ENCODE measurements around the gene GNA12.

Gene GNA12

GRCh38 chr7:2873686-2874551 is 29.8 kb upstream of the GNA12 start:
- TF ChIP-seq, protein P1, sequence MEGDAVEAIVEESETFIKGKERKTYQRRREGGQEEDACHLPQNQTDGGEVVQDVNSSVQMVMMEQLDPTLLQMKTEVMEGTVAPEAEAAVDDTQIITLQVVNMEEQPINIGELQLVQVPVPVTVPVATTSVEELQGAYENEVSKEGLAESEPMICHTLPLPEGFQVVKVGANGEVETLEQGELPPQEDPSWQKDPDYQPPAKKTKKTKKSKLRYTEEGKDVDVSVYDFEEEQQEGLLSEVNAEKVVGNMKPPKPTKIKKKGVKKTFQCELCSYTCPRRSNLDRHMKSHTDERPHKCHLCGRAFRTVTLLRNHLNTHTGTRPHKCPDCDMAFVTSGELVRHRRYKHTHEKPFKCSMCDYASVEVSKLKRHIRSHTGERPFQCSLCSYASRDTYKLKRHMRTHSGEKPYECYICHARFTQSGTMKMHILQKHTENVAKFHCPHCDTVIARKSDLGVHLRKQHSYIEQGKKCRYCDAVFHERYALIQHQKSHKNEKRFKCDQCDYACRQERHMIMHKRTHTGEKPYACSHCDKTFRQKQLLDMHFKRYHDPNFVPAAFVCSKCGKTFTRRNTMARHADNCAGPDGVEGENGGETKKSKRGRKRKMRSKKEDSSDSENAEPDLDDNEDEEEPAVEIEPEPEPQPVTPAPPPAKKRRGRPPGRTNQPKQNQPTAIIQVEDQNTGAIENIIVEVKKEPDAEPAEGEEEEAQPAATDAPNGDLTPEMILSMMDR (IDR thresholded peaks at IDR 0.05): no peak
- TF ChIP-seq ZFX (IDR thresholded peaks at IDR 0.05; ENCODE audit: borderline replicate concordance): no peak
- peak overlapping the region; percentile 8; the same call in 1 of the 2 replicates for H3K27ac ChIP-seq

- H3K27ac ChIP-seq: peak overlapping the region; percentile 8; the same call in 1 of the 2 replicates
- no peak for TF ChIP-seq ZFX (IDR thresholded peaks at IDR 0.05; ENCODE audit: borderline replicate concordance)
- TF ChIP-seq, protein P1 (IDR thresholded peaks at IDR 0.05): no peak
Observed at GRCh38 chr7:2873146-2873545, 29.0 kb upstream of the GNA12 start.

GRCh38 chr7:2872296-2872874 is 28.3 kb upstream of the GNA12 start:
- H3K27ac ChIP-seq: no peak overlapping the region
- no peak for TF ChIP-seq ZFX (IDR thresholded peaks at IDR 0.05; ENCODE audit: borderline replicate concordance)
- TF ChIP-seq, protein P1 (IDR thresholded peaks at IDR 0.05): no peak

GRCh38 chr7:2870471-2870931 is 26.4 kb upstream of the GNA12 start:
- TF ChIP-seq, protein P1 (IDR thresholded peaks at IDR 0.05): no peak
- no peak for TF ChIP-seq ZFX (IDR thresholded peaks at IDR 0.05; ENCODE audit: borderline replicate concordance)
- H3K27ac ChIP-seq: no peak overlapping the region

- TF ChIP-seq, protein P1 (IDR thresholded peaks at IDR 0.05): no peak
- no peak for TF ChIP-seq ZFX (IDR thresholded peaks at IDR 0.05; ENCODE audit: borderline replicate concordance)
- H3K27ac ChIP-seq: no peak overlapping the region
Observed at GRCh38 chr7:2869981-2870380, 25.9 kb upstream of the GNA12 start.

GRCh38 chr7:2866601-2867000 is 22.5 kb upstream of the GNA12 start:
- no peak overlapping the region for H3K27ac ChIP-seq
- TF ChIP-seq, protein P1 (IDR thresholded peaks at IDR 0.05): no peak
- TF ChIP-seq ZFX (IDR thresholded peaks at IDR 0.05; ENCODE audit: borderline replicate concordance): no peak

Data from 22Rv1 (cell line).